NCI-H1092 treated with DMSO at 0.1 percent for 48 hours (cell line): ENCODE data around the gene SLN.
A peak's percentile ranks its signal among the peaks of the same experiment; 100 is the strongest.

Experiments
- DNase-seq: peaks from one replicate; lab custom pipeline; 2025; lab: John Stamatoyannopoulos, UW

The SLN gene

GRCh38 chr11:107719557-107720302, 7.9 kb upstream of the SLN start:
- DNase-seq, result no peak

- DNase-seq, result no peak
Observed at GRCh38 chr11:107719073-107719472, 7.2 kb upstream of the SLN start.

- no peak for DNase-seq
Observed at GRCh38 chr11:107716884-107717532, 5.2 kb upstream of the SLN start.

GRCh38 chr11:107713009-107713408, 1.2 kb upstream of the SLN start:
- DNase-seq, result peak; percentile 22

- no peak for DNase-seq
Observed at GRCh38 chr11:107710301-107710700, 1.6 kb downstream of the SLN start.

GRCh38 chr11:107708792-107709191, 3.1 kb downstream of the SLN start:
- DNase-seq, result no peak

- DNase-seq, result no peak
Observed at GRCh38 chr11:107707807-107708206, 4.0 kb downstream of the SLN start.

GRCh38 chr11:107707215-107707671, 4.6 kb downstream of the SLN start:
- no peak for DNase-seq

- no peak for DNase-seq
Observed at GRCh38 chr11:107706531-107706930, 5.3 kb downstream of the SLN start.

GRCh38 chr11:107705027-107705426, 6.8 kb downstream of the SLN start:
- no peak for DNase-seq

- DNase-seq, result no peak
Observed at GRCh38 chr11:107704451-107704850, 7.4 kb downstream of the SLN start.

- no peak for DNase-seq
Observed at GRCh38 chr11:107702723-107703122, 9.1 kb downstream of the SLN start.

- DNase-seq, result no peak
Observed at GRCh38 chr11:107702109-107702660, 9.7 kb downstream of the SLN start.

GRCh38 chr11:107699371-107700285, 12.2 kb downstream of the SLN start:
- no peak for DNase-seq

GRCh38 chr11:107697291-107697690, 14.6 kb downstream of the SLN start:
- DNase-seq, result no peak

- DNase-seq, result no peak
Observed at GRCh38 chr11:107696140-107696539, 15.7 kb downstream of the SLN start.

- DNase-seq, result no peak
Observed at GRCh38 chr11:107695446-107695845, 16.4 kb downstream of the SLN start.

GRCh38 chr11:107691000-107691750, 20.7 kb downstream of the SLN start:
- DNase-seq, result no peak

GRCh38 chr11:107689317-107690202, 22.3 kb downstream of the SLN start:
- DNase-seq, result peak; percentile 43

GRCh38 chr11:107688322-107688918, 23.4 kb downstream of the SLN start:
- DNase-seq, result no peak
